Stimulated activated CD4-positive, alpha-beta T cell treated with anti-CD3 and anti-CD28 coated beads, Interleukin-15, amount 100 ng/mL, for 24 hours (primary cell): ENCODE results near the gene MKI67.

Source experiments
- DNase-seq: peaks from one replicate; pipeline ENCODE4 v3.0.0-alpha.2; 2020

MKI67 gene

DNA sequence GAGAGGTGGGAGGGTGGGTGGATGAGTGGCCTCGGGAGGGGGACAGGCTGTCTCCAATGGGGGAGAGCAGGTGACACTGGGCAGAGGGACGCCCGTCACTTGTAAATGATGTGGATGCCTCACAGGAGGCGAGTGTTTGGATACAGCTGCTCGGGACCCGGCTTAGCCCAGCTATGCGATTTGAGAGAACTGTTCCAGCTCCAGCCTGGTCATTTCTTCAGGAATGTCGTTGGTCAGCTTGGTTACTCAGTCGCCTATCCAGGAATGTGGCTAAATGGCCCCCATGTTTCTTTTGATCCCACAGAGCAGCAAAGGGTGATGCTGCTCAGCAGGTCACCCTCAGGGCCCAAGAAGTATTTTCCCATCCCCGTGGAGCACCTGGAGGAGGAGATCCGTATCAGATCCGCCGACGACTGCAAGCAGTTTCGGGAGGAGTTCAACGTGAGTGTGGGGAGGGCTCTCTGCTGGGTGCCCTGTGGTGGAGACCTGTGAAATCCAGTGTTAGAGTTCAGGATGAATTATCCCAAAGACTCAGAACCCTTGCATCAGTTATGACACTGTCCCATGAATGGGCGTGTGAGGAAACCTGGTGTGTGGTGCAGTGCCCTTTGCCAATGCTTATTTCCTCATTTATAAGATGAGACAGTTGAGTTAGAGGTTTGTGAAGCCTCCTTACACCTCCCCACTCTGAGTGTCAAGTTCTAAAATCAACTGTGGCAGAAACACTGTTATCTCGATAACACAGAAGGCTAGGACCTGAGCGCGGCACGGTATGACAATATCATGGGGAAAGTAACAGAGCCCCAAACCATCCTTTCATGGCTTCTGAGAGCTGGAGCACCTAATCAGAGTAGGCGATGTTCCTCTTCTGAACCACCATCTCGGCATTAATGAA is 76.8 kb downstream of the MKI67 start:
- DNase-seq: no peak

DNA sequence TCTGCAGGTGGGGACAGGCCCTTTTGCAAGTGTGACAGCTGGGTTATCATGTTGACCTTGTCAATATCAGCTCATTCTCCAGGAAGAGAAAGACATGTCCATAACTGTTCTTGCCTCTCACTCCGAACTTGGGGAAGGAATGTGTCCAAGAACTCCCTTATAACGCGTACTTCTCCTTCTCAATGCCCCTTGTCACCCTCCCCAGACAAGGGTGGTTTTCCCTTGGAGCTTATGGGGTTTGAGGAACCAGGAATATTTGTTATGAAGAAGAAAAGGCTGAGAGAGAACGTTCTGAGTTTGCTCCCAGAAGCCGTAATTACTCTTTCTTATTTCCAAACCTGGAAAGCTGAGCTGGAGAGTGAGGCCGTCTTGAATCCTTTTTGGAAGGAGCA is 77.4 kb downstream of the MKI67 start:
- DNase-seq: no peak

DNA sequence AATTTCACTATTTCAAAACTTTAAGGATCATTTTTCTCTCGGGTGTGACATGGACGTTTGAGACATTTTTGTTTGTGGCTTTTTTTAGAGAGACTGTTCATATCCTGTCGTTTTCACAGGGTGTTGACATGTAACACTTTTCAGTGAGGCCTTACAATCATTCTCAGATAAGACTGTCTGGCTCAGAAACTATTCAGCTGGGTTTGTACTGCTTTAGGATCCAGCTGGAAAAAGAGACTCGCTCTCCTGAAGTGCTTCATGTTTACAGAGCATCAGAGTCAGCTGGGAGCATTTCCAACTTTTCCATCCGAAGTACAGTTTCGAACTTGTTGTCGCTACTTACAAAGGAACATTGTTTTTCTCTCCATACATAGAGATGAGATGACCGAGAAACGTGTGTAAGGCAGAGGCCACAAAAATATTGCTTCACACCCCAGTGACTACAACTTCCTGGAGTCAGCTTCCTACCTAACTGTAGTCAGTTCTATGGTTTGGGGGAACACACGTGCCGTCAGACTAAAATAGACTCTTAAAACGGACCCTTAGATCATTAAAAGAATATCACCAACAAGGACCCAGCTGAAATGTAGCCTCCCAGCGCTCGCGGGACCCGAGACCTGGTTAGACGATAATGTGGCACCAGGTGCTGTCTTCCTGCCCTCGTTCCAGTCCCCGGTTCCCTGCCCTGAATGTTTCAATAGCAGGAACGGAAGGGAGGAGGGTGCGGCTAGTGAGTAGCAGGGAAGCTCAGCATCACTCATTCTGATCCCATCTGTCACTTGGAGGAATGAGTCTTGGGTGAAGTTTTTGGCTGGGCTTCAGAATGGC is 78.0 kb downstream of the MKI67 start:
- peak; percentile 55 for DNase-seq

DNA sequence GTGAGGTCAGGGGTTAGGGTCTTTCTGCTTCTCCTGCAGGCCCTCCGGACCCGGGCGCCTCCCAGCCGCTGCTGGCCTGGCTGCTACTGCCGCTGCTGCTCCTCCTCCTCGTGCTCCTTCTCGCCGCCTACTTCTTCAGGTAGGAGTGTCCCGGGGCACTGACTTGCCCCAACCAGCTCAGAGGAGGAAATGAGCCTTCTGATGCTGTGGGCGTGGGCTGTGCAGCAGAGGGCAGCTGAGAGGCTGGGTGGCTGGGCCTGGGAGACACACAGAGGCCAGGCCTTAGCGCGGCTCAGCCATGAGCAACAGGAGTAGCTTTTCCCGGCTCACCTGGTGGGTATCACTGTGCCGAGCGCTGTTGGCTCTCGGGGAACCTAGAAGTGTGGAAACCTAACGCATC is 78.9 kb downstream of the MKI67 start:
- peak; percentile 91 for DNase-seq

DNA sequence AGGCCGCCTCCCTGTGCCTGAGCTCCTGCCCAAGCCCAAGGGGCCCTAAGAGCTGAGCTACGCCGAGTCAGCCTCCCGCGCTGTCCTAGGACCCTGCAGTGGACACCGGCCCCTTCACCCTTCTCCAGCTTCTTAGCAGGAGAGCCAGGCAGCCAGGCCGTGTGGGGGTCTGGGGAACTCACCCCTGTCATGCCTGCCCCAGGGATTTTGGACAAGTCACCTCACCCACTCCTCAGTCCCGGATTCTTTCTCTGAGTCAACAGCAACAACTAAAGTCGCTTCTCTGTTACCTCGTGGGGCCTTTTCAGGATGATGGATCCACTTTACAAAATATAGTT is 79.3 kb downstream of the MKI67 start:
- DNase-seq: no peak
